GM18907 (cell line): ENCODE results near the gene EVI2B.
"Not testable (repeated sequence)": the region's sequence is repeated elsewhere in the genome, so short reads cannot be mapped to it uniquely, and the experiment has no call there.

Experiments
- ATAC-seq: cut with Tn5 transposase; IDR thresholded peaks from one replicate; pipeline ENCODE4 v1.9.1; 2021; ENCODE audit warnings: mild to moderate bottlenecking, moderate library complexity; ENCODE audit not compliant: unreplicated experiment

Gene EVI2B

DNA sequence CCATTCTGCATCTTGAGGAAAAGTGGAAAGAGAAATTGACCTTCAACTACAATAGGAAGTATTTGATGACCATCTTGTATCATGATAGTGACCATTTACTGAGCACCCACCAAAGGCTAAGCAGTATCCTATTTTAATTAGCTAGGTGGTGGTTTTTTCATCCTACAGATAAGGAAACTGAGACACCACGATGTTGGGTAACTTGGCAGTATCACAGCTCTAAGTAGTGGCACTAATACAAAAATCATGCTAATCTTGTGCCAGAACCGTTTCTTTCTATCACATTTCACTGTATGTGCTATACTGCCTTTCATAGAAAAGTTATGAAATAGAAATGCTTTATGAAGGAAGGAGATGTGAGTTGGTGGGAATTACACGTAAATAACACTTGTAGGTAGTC, 2.3 kb downstream of the EVI2B start:
- ATAC-seq = no peak

DNA sequence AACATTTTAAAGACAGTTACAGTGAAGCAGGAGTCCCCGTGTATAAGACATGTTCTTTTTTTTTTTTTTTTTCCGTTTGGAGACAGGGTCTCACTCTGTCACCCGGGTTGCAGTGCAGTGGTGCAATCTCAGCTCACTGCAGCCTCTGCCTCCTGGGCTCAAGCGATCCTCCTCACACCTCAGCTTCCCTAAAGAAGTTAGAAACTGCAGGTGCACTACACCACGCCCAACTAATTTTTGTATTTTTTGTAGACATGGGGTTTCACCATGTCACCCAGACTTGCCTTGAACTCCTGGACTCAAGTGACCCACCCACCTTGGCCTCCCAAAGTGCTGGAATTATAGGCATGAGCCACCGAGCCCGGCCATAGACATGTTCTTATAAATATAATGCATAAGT, 3.0 kb downstream of the EVI2B start:
- no peak for ATAC-seq

DNA sequence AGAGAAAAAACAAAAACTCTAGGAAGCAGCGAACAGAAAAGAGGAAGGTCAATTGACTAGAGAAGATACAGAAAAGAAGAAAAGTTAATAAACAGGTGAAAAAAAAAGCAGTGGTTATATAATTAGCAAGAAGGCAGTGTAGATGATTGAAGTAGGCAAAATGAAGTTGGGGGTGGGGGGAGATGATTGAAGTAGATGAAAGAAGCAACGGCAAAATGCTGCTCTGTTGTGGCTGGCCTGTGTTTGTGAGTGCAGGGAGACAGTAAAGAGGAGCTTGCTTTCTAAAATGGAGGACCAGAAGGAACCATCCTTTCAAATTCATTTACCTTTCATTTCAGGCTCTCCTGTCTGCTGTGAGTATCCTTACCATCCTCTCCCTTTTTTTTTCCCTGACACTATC, 3.6 kb downstream of the EVI2B start:
- ATAC-seq = no peak

DNA sequence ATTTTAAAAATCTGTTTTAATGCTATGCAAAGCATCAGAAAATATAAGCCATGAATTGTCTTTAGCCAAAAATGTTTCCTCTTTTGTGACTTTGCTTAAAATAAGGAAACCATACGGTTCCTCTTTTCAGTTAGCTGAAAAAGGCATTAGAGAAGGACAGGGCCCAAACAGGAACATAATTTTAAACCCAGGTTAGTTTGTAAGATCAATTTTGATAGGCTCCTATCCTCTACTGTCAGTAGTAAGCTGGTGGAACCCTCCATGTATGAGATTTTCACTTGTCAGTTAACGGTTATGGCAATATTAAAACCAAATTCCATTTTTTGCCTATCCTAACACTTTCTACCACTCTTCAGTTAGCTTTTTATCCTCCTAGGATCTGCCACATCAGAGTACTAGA, 4.3 kb downstream of the EVI2B start:
- ATAC-seq = no peak

DNA sequence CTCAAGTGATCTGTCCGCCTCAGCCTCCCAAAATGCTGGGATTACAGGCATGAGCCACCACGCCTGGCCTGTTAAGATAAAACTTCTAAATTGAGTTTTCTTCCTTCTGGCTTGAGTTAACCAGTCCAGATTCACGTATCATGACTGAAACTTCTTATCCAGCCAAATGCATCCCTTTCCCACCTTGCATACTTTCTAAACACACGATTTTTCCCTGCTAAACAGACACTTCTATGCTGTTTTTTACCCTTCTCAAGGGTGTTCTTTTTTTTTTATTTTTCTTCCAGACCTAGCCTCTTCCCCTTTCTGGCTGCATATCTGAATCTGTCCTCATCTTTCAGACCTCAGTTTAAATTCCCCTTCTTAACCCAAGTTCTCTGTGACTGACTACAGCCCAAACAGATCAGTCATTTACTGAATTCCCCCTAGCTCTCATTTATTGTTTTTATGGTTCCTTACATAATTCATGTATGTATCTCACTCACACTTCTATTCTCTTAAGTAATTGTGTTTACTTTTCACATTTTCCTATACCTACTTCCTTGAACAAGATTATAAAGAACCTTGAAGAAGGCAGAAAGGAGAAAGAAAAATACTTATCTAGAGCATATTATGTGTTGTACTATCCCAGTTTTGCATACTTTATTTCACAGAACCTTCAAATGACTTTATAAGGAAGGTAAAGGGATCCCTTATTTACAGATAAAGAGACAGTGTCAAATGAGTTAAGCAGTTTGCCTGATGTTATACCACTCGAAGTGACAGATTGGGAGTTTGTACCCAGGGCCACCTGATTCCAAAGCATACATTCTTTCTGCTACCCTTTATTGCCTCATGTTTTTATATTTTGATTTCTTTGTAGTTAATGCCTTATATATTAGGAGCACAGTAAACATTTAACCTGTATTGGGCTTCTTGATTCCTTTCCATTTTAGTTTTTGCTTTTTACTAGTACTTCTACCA, 5.2 kb downstream of the EVI2B start:
- ATAC-seq = no peak

DNA sequence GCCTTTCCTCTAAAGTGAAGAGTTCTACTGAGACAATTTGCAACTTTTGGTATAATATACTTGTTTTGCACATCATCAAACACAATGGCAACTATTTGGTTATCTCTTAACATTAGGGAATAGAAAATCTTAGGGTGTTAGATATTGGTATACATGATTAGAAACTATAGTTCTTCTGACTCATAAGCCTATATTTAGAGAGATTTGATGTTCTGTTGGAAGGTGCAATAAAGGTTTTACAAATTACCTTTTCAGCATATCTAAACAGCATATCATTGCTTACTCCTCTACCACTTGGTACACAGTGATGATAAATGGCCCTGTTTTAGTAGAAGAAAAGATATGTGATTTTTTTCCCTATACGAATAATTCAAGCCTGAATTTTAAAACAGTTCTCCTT, 6.2 kb downstream of the EVI2B start:
- ATAC-seq = no peak

DNA sequence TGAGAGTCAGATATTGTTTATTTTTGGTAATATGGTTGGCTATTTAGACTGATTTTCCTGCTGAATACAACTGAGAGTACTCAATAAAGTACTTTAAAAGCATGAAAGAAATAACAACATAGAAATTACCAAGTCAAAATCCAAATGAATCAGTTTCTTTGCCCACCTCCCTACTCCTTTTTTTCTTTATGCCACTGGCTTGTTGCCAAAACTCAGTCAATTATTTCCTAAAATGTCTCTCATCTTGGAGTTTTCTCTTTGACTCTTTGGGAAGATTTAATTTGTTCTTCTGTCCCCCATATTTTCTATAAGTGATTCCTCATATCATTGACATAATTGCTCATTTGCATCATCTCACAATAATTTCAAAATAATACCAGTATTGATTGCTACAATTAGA, 14.2 kb downstream of the EVI2B start:
- no peak for ATAC-seq

DNA sequence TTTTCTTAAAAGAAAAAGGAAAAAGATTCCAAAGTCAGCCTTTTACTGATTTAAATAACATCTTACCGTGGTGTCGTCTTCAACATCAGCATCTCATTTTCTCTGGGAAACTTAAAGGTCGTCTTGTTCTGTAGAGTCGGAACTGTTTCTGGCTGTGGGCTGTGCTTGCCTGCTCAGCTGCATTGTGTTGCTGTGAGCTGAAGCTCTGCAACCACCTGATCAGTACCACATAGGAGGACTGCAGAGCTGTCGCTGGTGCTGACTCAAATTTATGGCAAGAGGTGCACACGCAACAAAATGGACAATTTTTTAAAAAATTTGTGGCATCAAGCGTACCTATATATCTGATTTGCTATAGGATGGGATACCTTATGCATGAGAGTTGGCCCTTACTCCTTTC, 16.8 kb downstream of the EVI2B start, which contains the start of gene OMG:
TSS of gene OMG (minus strand) at position 150 of the 400 bp plus-strand sequence. CDS start 908 bp downstream, outside the sequence.
- no peak for ATAC-seq

DNA sequence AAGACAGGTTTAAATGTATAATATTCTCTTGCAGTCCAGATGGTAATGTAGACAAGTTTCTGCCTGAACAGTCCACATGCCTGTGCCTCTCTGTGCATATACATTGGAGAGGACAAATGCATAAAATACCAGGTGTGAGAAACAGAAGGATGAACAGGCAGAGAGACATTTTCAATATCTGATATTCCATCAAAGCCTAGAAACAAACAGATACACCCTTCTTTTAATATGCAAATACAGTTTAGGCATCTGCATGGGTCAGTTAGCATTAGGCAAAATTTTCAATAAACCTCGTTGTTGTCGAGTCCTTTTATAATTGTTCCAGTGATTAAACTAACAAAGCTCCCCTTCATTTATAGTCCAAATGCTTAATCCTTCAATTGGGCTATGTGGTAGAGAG, 17.7 kb downstream of the EVI2B start:
- no peak for ATAC-seq

DNA sequence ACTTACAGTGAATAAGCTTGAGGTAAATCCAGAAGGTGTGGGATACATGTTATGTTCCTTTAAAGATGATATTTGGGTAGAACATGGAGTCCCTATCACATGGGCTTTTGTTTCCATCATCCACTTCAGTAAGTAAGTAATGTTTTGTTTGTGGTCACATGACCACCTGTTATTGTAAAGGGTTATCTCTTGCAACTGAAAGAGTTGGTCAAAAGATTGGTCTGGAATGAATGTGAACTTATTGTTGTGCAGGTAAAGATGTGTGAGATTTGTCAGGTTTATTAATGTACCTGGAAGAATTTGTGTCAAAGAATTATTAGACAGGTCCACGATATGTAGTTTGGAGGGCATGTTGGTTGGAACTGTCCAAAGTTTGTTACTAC, 18.4 kb downstream of the EVI2B start:
- no peak for ATAC-seq

DNA sequence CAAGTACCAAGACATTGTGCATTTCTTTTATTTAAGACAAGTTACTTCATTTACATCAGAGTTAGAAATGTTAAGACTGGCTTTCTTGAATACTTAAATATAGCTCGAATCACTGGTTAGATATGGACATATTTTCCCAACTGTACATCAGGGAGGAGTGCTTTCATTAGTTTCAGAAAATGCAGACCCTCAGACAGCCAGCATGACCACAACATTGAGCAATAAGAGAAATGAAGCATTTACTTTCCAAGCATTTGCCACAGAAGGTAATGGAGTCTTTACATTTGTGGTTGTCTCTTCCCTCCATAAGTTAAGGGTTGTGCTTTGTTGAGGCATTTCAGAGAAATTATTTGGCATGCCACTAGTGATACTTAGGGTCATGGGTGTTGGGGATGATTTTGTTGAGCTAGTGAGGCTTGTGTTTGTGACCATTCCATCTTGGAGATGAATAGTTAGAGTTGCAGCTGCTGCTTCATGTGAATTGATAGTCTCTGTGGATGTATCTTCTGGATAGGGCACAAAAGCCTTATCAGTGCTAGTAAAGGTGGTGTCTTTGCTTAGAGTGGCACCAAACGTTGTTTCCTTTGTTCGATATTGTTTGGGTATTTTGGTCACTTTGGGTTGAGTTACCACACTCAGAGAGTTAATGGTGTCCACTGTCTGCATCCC, 18.9 kb downstream of the EVI2B start:
- no peak for ATAC-seq

DNA sequence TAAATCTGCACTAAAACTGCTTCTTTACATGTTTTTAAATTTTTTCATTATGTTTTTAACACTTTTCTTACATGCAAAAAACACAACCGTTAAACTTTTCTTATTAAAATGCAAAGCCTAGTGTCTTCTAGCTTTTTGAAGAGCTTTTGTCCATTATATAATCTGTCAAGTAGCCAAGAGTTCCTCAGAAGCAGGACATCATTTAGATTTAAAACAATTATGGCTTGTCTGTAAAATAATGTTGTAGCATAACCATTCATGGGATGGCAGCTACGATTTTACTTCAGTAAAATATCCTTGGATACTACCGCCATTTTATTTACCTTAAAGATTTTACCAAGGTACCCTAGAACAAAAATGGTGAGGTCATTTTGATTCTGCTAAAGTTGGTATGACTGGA, 19.6 kb downstream of the EVI2B start:
- no peak for ATAC-seq

DNA sequence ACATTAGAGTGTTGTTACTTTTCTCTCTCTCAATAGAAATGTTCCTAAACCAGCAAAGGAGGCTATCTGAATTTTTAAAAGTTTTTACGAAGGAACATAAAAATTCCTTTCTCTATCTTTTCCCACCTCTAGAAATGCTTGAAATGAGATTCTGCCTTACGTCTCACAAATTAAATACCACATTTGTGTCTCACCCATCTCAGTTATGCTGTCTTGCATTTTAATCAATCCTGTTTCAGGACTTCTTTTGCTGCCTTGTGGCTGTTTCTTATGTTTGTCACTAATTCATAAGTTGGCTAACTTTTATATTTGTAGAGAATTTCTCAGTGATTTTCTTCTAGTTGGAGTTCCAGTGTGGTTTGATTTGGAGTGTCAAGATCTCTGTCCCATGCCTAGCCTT, 20.3 kb downstream of the EVI2B start:
- no peak for ATAC-seq

DNA sequence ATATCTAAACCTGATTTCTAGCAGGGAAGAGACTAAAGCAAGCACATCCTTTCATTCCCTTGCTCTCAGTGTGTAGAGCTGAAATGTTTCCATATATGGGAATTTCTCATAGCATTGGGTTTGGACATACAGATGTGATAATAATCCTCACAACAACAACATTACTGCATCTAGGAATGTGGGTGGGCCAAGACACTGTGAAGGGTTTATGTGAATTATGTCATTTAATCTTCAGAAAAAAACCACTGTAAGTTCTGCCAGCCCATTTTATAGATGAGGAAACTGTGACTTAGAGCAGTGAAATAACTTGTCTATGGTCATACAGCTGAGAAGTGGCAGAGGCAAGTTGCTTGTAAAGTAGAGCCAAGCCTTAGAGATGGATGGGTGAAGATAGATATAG, 22.0 kb downstream of the EVI2B start:
- ATAC-seq = no peak

DNA sequence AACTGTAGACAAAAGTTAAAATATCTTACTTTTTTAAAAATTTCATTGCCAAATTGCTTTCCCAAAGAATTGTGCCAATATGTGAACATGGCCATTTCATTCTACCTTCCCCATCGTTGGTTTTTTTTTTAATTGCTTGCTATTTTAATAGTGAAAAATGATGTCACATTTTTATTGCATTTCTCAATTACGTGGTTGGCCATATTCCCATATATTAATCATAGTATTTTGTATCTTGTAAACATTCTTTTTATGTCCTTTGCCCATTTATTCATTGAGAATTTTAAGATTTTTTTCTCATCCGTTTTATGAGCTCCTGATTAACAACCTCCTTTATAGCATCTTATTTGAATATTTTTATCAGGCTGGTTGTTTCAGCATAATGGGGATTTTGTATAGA, 24.1 kb downstream of the EVI2B start:
- no peak for ATAC-seq

DNA sequence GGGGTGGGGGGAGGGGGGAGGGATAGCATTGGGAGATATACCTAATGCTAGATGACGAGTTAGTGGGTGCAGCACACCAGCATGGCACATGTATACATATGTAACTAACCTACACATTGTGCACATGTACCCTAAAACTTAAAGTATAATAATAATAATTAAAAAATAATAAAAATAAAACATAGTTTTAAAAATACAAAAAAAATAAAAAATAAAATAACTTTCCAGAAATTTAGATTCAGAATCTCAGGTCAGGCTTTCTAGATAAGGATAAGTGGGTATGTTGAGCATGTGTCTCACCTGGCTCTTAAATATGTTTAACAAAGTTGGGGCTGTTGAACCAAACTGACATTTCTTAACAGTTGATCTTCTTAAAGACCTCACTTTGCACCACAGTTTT, 25.9 kb downstream of the EVI2B start:
- not testable (repeated sequence) for ATAC-seq

DNA sequence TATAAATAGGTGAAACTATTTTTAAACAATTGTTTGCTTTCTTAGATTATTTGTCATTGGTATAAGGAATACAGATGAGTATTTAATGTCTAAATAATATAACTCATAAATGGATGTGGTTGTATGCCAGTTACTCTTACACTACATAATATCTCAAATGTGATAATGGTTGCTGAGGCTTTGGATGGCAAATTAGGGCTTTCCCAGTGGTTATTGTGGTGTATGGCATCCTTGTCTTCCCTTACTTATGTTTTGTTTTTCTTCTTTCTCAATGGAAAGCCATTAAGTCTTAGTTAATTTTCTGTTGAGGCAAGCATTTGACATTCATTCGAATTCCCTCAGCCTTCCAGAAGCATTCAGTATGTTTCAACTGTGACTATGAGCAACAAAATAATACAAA, 27.3 kb downstream of the EVI2B start:
- no peak for ATAC-seq

DNA sequence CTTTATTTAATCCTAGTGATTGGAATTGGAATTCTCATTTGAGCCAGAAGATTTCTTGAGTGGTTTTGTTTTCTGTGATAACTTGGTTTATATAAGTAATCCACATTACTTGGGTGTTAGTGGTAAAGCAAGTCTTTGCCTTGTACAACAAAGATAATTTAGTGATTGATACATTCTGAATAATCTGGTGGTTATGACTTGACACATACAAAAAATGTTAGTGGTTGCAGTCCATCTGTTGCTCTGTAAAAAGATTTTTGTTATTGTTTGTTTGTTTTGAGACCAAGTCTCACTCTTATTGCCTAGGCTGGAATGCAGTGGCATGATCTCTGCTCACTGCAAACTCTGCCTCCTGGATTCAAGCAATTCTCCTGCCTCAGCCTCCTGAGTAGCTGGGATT, 30.0 kb downstream of the EVI2B start:
- no peak for ATAC-seq

DNA sequence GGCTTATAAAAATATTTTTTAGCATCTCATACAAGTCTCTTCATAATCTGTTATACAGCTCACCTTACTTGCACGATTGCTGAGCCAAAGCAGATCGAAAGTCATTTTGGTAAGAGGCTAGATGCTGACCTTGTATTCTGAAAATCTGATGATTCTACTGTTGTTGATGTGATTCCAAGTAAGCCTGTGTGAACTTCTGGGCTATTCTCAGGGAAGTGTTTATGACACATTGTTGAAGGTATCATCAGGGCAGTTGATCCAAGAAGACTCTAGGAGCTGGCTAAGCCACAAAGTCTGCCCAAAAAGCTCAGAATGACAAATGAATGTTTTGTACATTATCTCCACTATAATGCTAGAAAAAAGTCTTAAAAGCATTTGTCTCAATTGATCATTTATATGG, 32.8 kb downstream of the EVI2B start:
- no peak for ATAC-seq

DNA sequence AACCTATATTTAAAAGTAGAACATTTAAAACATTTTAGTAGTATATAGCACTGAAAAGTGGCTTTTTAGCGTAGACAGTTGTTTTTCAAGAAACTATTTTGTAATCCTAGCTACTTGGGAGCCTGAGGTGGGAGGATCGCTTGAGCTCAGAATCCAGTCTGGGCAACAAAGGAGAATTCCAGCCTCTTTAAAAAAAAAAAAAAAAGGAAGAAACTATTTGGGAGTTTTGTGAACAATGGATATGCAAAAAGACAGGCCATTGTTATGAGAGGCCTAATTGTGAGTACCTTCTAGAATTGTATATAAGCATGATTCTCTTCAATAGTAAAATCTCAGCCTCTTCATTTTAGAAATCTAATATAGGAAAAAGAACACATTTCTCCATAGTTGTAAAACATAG, 34.5 kb downstream of the EVI2B start:
- ATAC-seq = no peak

DNA sequence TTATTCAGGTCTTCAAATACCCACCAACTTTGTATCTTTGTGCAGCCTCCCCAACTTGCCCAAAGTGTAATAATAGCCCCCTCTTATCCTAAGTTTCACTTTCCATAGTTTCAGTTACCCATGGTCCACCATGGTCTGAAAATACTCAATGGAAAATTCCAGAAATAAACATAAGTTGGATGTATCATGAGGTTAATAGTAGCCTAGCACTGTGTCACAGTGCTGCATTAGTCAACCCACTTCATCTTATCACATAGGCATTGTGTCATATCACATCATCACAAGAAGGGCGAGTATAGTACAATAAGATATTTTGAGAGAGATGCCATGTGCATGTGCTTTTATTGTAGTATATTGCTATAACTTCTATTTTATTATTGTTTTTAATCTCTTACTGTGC, 38.7 kb downstream of the EVI2B start:
- no peak for ATAC-seq

DNA sequence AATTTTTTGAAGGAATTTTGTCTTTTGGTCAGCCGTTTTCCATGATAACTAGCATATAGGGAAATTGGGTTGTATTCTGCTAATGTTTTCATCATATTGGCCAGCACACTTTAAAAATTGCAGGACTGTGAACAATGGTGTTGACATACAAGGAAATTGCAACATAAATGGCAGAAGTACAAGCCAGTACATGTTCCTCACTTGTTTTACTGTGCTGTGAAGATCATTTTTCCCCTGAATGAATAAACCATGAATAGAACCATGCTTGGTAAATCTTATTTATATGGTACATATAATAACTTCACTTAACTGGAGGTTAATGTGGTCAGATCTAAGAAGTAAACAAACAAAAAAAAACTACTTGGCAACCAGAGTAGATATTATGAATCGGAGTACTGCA, 39.6 kb downstream of the EVI2B start:
- ATAC-seq = no peak
